Activated CD8-positive, alpha-beta memory T cell treated with anti-CD3 and anti-CD28 coated beads, Interleukin-2, amount 50 U/mL, for 48 hours (primary cell): Measurements from ENCODE around the gene DSCAML1.

ENCODE experiments used
- DNase-seq: peaks from one replicate; pipeline ENCODE4 v3.0.0-alpha.2; 2020

Gene DSCAML1

GRCh38 chr11:117511931-117512539 is 285.0 kb downstream of the DSCAML1 start:
- DNase-seq, result no peak

- DNase-seq, result no peak
Measured at GRCh38 chr11:117511483-117511930, 285.5 kb downstream of the DSCAML1 start.

- no peak for DNase-seq
Measured at GRCh38 chr11:117510646-117511045, 286.4 kb downstream of the DSCAML1 start.

GRCh38 chr11:117509543-117509942 is 287.5 kb downstream of the DSCAML1 start:
- no peak for DNase-seq

GRCh38 chr11:117506971-117507370 is 290.0 kb downstream of the DSCAML1 start:
- no peak for DNase-seq

- no peak for DNase-seq
Measured at GRCh38 chr11:117505285-117505970, 291.6 kb downstream of the DSCAML1 start.

- DNase-seq, result no peak
Measured at GRCh38 chr11:117502779-117503100, 294.3 kb downstream of the DSCAML1 start.

GRCh38 chr11:117502015-117502778 is 294.8 kb downstream of the DSCAML1 start:
- DNase-seq, result no peak

GRCh38 chr11:117501237-117501898 is 295.6 kb downstream of the DSCAML1 start:
- DNase-seq, result no peak

- DNase-seq, result no peak
Measured at GRCh38 chr11:117498791-117499190, 298.2 kb downstream of the DSCAML1 start.

- no peak for DNase-seq
Measured at GRCh38 chr11:117497206-117497951, 299.6 kb downstream of the DSCAML1 start.

GRCh38 chr11:117495357-117495756 is 301.7 kb downstream of the DSCAML1 start:
- DNase-seq, result no peak

- no peak for DNase-seq
Measured at GRCh38 chr11:117492578-117493251, 304.3 kb downstream of the DSCAML1 start.

GRCh38 chr11:117490911-117491310 is 306.1 kb downstream of the DSCAML1 start:
- no peak for DNase-seq

GRCh38 chr11:117489999-117490679 is 306.9 kb downstream of the DSCAML1 start:
- DNase-seq, result no peak

GRCh38 chr11:117488996-117489952 is 307.7 kb downstream of the DSCAML1 start:
- DNase-seq, result no peak

- no peak for DNase-seq
Measured at GRCh38 chr11:117486059-117486458, 311.0 kb downstream of the DSCAML1 start.

GRCh38 chr11:117484156-117484555 is 312.9 kb downstream of the DSCAML1 start:
- DNase-seq, result no peak

- DNase-seq, result no peak
Measured at GRCh38 chr11:117483372-117483771, 313.6 kb downstream of the DSCAML1 start.

- DNase-seq, result no peak
Measured at GRCh38 chr11:117482881-117483280, 314.1 kb downstream of the DSCAML1 start.
